Measurements from ENCODE around the gene B3GLCT.

DNA sequence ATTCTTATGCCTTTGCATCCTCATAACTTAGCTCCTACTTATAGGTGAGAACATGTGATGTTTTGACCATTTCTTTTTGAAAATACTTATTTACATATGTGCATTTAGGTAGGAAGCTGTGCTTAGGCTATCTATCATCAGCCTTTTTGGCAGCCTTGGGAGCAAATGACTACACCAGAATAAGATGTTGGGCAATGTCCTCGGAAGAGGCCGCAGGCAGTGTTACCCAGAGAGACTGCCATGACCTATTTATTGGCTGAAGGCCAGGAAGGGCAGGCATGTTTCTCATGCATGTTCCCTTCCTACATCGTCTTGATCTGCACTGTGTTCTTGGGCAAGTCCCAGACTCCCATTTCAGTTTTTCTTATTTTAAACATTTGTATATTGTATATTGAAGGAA lies 122.3 kb downstream of the B3GLCT start:
- TF ChIP-seq POLR2A (IDR thresholded peaks at IDR 0.05; ENCODE audit: low read depth, low read length) (no peak), POLR2AphosphoS5 (IDR thresholded peaks at IDR 0.05; ENCODE audit: low read depth, low read length) (no peak), TAF1 (IDR thresholded peaks at IDR 0.05; ENCODE audit: borderline replicate concordance, low read depth, low read length) (no peak)
